AG10803 (cell line): ENCODE measurements around the gene PRKRIP1.
A peak's percentile ranks its signal among the peaks of the same experiment; 100 is the strongest.

Experiments
- DNase-seq: peaks from one replicate; pipeline ENCODE4 v3.0.0; 2010; ENCODE audit warnings: low read depth
- H3K4me3 ChIP-seq: 2 replicates; pipeline ENCODE4 v1.5.1; 2011; ENCODE audit warnings: mild to moderate bottlenecking, low read length, control low read depth
- CTCF ChIP-seq: conservative IDR thresholded peaks from 2 replicates; pipeline ENCODE4 v1.5.1; 2011; ENCODE audit warnings: mild to moderate bottlenecking, low read length, control low read depth, inconsistent platforms

The PRKRIP1 gene

GRCh38 chr7:102427019-102427405 lies 30.8 kb downstream of the PRKRIP1 start:
- H3K4me3 ChIP-seq = no peak overlapping the region
- DNase-seq = no peak

GRCh38 chr7:102429141-102429899 lies 33.2 kb downstream of the PRKRIP1 start:
- H3K4me3 ChIP-seq = no peak overlapping the region
- no peak for DNase-seq
- no peak for TF ChIP-seq CTCF

More at GRCh38 chr7:102427019-102427405, 30.8 kb downstream of the PRKRIP1 start:
- no peak for TF ChIP-seq CTCF

- peak; percentile 6 for DNase-seq
- no peak overlapping the region for H3K4me3 ChIP-seq
- no peak for TF ChIP-seq CTCF
These were observed 35.6 kb downstream of the PRKRIP1 start for GRCh38 chr7:102431617-102432298.

GRCh38 chr7:102432442-102433218 lies 36.5 kb downstream of the PRKRIP1 start:
- no peak for TF ChIP-seq CTCF
- DNase-seq = no peak
- H3K4me3 ChIP-seq = peak overlapping the region; percentile 66

GRCh38 chr7:102433219-102434038 lies 37.3 kb downstream of the PRKRIP1 start, which contains the start of gene ORAI2:
Gene ORAI2, plus strand, starts transcription at chr7:102433575. Its CDS starts 5,382 bp downstream, at chr7:102438957.
- H3K4me3 ChIP-seq = peak within 1 kb of the TSS; percentile 72
- peak; percentile 56 for DNase-seq
- TF ChIP-seq CTCF = no peak; the same call in 1 of the 2 replicates

- peak overlapping the region; percentile 72 for H3K4me3 ChIP-seq
- no peak for TF ChIP-seq CTCF
- no peak for DNase-seq
These were observed 37.9 kb downstream of the PRKRIP1 start for GRCh38 chr7:102434039-102434486.
